Renal pelvis (tissue), 4 donors: ENCODE measurements around the gene CDH4. TPM values are rescaled to one million over a fixed set of nuclear protein-coding genes. Genes with fewer than 3 reads are reported as not detected.
"Not testable (repeated sequence)": the region's sequence is repeated elsewhere in the genome, so short reads cannot be mapped to it uniquely, and the experiment has no call there.

Source experiments
- DNase-seq: peaks from one replicate; pipeline ENCODE4 v3.0.0-alpha.2; 2013
- polyA plus RNA-seq, 3 donors: library from polyadenylated mRNA; unstranded; fragments of 120-200 nt; gene quantifications; one replicate each; pipeline ENCODE4 v1.2.1, GENCODE V29; 2013; ENCODE audit not compliant: insufficient read length in 3 of 3

CDH4 gene
- polyA plus RNA-seq, 3 donors: 8.4 to 9.5 (median 8.7) TPM

GRCh38 chr20:61955668-61956395, 703.8 kb downstream of the CDH4 start:
- DNase-seq: no peak

GRCh38 chr20:61956396-61957342, 704.6 kb downstream of the CDH4 start:
- DNase-seq: no peak

GRCh38 chr20:61957961-61958715, 706.1 kb downstream of the CDH4 start:
- no peak for DNase-seq

GRCh38 chr20:61958773-61959700, 707.0 kb downstream of the CDH4 start:
- DNase-seq: no peak

GRCh38 chr20:61960836-61961235, 708.8 kb downstream of the CDH4 start:
- no peak for DNase-seq

- no peak for DNase-seq
These were observed 711.1 kb downstream of the CDH4 start for GRCh38 chr20:61963149-61963548.

GRCh38 chr20:61963885-61964674, 712.0 kb downstream of the CDH4 start:
- no peak for DNase-seq

GRCh38 chr20:61964675-61965605, 712.9 kb downstream of the CDH4 start:
- DNase-seq: no peak

GRCh38 chr20:61965606-61966491, 713.8 kb downstream of the CDH4 start:
- DNase-seq: no peak

GRCh38 chr20:61966492-61967244, 714.6 kb downstream of the CDH4 start:
- DNase-seq: no peak

- no peak for DNase-seq
These were observed 715.2 kb downstream of the CDH4 start for GRCh38 chr20:61967300-61967699.

GRCh38 chr20:61968036-61968810, 716.2 kb downstream of the CDH4 start:
- no peak for DNase-seq

- no peak for DNase-seq
These were observed 716.9 kb downstream of the CDH4 start for GRCh38 chr20:61968932-61969331.

GRCh38 chr20:61969806-61970205, 717.7 kb downstream of the CDH4 start:
- no peak for DNase-seq

- no peak for DNase-seq
These were observed 718.3 kb downstream of the CDH4 start for GRCh38 chr20:61970357-61970756.

GRCh38 chr20:61971595-61971994, 719.5 kb downstream of the CDH4 start:
- not testable (repeated sequence) for DNase-seq
